ENCODE measurements around the gene ABCC4.

DNA sequence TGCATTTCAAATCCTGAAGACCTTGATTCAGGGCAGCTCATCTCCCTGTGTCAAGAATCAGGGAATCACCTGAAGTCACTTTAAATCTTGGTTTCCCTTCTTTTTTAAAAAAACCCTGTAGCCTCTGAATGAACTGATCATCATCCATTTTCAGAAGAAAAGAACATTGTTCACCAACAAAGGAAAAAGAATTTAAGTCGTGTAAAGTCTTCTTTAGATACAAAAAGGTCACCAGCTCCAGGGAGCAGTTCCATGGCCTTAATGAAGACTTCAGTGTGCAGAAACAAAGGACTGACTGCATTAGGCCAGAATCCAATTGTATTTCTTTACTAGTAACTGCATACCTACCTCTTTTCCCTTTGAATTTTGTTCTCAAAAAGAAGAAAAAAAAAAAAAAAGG is 245.0 kb downstream of the ABCC4 start:
- TF ChIP-seq, protein P1, sequence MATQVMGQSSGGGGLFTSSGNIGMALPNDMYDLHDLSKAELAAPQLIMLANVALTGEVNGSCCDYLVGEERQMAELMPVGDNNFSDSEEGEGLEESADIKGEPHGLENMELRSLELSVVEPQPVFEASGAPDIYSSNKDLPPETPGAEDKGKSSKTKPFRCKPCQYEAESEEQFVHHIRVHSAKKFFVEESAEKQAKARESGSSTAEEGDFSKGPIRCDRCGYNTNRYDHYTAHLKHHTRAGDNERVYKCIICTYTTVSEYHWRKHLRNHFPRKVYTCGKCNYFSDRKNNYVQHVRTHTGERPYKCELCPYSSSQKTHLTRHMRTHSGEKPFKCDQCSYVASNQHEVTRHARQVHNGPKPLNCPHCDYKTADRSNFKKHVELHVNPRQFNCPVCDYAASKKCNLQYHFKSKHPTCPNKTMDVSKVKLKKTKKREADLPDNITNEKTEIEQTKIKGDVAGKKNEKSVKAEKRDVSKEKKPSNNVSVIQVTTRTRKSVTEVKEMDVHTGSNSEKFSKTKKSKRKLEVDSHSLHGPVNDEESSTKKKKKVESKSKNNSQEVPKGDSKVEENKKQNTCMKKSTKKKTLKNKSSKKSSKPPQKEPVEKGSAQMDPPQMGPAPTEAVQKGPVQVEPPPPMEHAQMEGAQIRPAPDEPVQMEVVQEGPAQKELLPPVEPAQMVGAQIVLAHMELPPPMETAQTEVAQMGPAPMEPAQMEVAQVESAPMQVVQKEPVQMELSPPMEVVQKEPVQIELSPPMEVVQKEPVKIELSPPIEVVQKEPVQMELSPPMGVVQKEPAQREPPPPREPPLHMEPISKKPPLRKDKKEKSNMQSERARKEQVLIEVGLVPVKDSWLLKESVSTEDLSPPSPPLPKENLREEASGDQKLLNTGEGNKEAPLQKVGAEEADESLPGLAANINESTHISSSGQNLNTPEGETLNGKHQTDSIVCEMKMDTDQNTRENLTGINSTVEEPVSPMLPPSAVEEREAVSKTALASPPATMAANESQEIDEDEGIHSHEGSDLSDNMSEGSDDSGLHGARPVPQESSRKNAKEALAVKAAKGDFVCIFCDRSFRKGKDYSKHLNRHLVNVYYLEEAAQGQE (IDR thresholded peaks at IDR 0.05; ENCODE audit: borderline replicate concordance) = no peak
- TF ChIP-seq RAD21 (conservative IDR thresholded peaks at IDR 0.05) (no peak), TAF1 (IDR thresholded peaks at IDR 0.05; ENCODE audit: low read depth) (no peak), MXI1 (conservative IDR thresholded peaks at IDR 0.05; ENCODE audit: poor library complexity, severe bottlenecking) (no peak), POLR2AphosphoS5 (IDR thresholded peaks at IDR 0.05) (no peak), EP300 (conservative IDR thresholded peaks at IDR 0.05; ENCODE audit: poor library complexity, severe bottlenecking) (no peak), EZH2 (IDR thresholded peaks at IDR 0.05; ENCODE audit: borderline replicate concordance, insufficient read depth, low read length, poor library complexity, severe bottlenecking) (no peak)
- TF ChIP-seq, protein P2, sequence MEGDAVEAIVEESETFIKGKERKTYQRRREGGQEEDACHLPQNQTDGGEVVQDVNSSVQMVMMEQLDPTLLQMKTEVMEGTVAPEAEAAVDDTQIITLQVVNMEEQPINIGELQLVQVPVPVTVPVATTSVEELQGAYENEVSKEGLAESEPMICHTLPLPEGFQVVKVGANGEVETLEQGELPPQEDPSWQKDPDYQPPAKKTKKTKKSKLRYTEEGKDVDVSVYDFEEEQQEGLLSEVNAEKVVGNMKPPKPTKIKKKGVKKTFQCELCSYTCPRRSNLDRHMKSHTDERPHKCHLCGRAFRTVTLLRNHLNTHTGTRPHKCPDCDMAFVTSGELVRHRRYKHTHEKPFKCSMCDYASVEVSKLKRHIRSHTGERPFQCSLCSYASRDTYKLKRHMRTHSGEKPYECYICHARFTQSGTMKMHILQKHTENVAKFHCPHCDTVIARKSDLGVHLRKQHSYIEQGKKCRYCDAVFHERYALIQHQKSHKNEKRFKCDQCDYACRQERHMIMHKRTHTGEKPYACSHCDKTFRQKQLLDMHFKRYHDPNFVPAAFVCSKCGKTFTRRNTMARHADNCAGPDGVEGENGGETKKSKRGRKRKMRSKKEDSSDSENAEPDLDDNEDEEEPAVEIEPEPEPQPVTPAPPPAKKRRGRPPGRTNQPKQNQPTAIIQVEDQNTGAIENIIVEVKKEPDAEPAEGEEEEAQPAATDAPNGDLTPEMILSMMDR (IDR thresholded peaks at IDR 0.05; ENCODE audit: poor library complexity, severe bottlenecking) = no peak

Data from neural cell (in vitro differentiated cells).